ENCODE measurements around the gene PROK2.

Gene PROK2

DNA sequence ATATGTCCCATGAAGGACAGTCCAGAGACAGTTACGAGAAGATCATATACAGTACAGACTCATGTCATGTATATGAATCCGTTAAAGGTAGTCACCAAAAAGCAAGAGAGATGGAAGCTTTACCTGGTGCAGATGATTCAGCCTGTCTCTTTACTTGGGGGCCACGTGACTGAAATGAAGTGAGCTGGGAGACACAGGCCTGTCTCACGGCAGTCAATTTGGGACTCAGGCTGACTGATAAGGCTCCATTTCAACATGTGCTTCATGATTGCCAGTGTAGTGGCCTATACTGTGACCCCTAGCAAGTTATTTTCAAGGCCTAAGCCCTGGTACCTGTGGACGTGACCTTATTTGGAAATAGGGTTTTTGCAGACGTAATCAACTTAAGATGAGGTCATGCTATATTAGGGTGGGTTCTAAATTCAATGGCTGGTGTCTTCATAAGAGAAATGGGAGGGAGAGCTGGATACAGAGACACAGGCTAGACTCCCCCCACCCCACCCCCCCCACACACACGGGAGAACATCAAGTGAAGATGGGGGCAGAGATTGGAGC, 3.0 kb upstream of the PROK2 start:
- in situ Hi-C loops (cut with MboI; ENCODE audit: low sequenced_read_pairs) = no loop called here

DNA sequence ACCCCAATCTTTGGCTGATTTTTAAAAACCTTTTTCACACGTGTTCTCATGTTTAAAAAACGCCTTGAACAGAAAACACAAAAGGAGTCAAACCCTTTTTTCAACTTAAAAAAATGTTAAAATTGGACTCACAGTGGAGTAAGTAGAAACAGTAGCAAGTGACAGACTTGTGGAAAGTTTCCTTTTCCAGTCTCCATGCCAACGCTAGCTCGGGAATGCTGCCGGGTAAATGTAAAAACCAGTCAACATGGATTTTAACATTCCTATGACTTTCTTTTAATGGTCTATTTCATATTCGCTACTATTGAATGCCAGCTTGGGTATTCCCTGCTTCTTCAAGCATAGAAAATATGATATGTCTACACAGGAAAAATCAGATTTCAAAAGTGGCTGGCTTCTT, 1.6 kb upstream of the PROK2 start:
- in situ Hi-C loops (cut with MboI; ENCODE audit: low sequenced_read_pairs) = no loop called here

DNA sequence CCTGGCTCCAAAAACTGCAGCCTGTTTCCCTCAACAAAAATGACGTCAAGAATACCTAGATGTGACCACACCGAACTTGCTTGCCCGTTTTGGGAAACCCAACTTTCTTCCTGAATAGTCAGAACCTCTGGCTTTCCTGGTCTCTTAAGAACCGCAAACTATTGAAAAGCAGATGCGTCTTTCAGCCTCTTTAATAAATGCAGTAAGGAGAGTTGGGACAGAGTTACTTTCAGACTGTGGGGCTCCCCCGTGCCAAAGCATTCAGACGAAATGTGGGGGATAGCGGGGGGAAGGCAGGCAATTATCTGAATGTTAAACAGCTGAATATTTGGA, 1.2 kb upstream of the PROK2 start:
- in situ Hi-C loops (cut with MboI; ENCODE audit: low sequenced_read_pairs) = no loop called here

DNA sequence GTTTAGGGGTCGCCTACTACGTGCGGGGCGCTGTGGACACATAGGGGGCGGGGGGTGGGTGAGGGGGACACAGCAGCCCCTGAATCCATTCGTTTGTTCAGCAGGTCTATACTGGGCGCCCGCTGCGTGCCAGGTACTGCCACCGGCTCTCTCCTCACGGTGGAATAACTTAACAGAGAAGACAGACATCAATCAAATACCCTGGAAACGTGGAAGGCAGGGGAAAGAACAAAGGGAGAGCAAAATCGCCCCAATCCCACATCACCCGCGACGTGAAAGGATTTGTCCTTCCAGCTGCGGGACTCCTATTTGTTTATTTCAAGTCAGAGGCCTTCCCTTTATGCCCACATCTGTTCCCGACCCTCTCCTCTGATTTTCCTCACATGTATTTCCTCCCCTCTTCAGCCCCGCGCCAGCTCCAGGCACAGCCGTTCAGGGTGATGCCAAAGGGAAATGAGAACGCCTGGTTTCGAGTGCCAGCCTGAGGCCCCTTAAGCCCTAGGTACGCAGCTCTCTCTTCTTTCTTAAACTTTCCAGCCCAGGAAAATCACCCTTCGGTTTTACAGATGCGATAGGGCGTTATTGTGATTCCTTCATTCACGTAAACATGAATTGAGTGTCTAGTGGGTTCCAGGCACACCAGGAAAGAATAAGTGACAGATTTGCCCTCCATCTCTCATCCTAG, 726 bp upstream of the PROK2 start:
- in situ Hi-C loops (cut with MboI; ENCODE audit: low sequenced_read_pairs) = no loop called here

DNA sequence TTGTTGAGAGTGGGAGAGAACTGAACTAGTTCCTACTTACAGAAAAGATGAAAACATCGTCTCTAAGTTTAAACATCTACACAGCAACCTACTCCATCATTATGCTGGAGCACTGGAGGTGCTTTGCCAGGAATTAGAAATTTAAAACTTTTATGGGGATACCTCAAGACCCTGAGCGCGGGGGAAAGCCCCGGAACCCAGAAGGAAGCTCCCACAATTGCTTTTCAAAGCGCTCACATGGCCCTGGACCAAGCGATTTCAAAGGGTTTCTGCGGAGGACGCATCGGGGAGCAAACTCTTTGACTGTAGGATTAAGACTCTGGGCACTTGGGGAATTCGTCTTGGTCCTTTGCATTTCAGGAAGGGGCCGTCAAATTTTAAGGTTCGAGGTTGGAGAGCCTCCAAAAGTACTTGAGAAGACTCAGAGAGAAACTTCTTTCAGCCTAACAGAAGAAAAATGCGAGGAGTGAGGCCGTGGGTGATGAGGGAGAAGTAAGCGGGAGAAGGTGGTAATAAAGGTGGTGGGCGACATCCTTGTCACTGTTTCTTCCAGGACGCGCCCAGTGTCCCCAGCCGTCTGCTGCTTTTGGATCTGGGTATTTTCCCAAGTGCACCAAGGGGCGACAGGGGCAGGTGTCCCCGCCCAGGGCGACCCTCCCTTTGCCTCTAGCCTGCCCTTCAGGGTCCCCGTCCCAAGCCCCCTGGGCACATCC, 591 bp downstream of the PROK2 start:
- in situ Hi-C loops (cut with MboI; ENCODE audit: low sequenced_read_pairs) = no loop called here

GRCh38 chr3:71783152-71783551, 1.8 kb downstream of the PROK2 start:
- in situ Hi-C loops (cut with MboI; ENCODE audit: low sequenced_read_pairs) = no loop called here

- in situ Hi-C loops (cut with MboI; ENCODE audit: low sequenced_read_pairs) = no loop called here
These were observed 4.5 kb downstream of the PROK2 start for GRCh38 chr3:71780430-71780829.

DNA sequence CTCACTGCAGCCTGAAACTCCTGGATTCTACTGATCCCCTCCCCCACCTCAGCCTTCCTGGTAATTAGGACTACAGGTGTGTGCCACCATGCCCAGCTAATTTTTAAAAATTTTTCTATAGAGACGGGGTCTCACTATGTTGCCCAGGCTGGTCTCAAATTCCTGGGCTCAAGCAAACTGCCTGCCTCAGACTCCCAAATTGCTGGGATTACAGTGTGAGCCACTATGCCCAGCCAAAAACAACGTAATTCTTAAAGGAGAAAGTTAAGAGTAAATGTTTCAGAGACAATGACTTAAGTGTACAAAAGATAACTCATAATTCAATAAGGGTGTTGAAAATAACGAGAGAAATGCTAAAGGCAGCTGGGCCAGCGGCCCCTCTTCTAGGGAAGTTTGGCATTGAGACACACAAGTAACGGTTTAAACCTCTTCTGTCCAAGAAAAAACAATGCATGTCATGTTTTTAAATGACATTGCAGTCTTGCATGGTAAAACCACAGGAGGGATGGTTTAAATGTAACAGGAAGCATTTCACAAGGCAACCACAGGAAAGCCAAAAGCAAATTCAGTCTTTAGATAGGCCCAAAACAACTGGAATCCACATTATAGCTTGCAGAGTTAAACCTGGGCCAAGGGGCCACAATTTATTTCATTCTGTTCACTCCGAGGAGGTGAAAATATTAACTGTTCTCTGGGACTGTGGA, 5.1 kb downstream of the PROK2 start:
- in situ Hi-C loops (cut with MboI; ENCODE audit: low sequenced_read_pairs) = no loop called here

DNA sequence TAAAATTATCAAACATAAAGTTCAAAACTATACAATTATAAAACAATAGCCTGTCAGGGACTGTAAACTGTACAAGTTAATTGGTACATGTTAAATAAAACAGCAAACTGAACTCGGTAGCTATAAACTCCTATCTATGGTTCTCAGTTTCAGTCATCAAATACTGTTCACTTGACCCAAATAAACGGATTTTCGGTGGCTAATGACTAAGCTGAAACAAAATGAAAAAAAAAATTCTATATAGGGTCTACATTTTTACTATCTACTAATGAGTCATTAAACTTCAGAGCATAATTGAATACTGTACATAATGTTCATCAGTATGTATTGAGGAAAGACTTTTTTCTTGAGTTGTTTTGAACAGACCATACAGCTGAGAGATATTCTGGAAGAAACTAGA, 6.6 kb downstream of the PROK2 start:
- in situ Hi-C loops (cut with MboI; ENCODE audit: low sequenced_read_pairs) = no loop called here

- in situ Hi-C loops (cut with MboI; ENCODE audit: low sequenced_read_pairs) = no loop called here
These were observed 8.4 kb downstream of the PROK2 start for GRCh38 chr3:71776538-71776937.

DNA sequence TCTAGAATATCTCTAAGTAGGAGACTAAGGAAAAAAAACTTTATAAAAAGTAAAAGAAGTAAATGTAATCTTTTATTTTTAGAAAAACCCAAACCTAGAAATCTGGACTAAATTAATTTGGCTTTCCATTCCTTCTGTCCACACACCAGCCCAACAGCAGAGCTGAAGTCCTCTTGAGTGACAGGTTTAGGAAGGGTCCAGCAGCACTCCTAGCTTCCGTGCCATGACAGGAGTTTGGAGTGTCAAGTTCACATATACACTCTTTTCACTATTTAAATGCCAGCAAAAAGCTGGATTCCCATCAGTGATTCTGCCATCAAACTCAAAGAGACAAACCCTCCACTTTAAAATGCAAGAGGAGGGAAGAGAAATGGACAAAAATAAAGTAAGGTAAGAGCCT, 13.1 kb downstream of the PROK2 start:
- in situ Hi-C loops (cut with MboI; ENCODE audit: low sequenced_read_pairs) = no loop called here

GRCh38 chr3:71771126-71771525, 13.8 kb downstream of the PROK2 start:
- in situ Hi-C loops (cut with MboI; ENCODE audit: low sequenced_read_pairs) = no loop called here

GRCh38 chr3:71763426-71763825, 21.5 kb downstream of the PROK2 start:
- in situ Hi-C loops (cut with MboI; ENCODE audit: low sequenced_read_pairs) = no loop called here

- in situ Hi-C loops (cut with MboI; ENCODE audit: low sequenced_read_pairs) = no loop called here
These were observed 24.8 kb downstream of the PROK2 start for GRCh38 chr3:71760140-71760539.

DNA sequence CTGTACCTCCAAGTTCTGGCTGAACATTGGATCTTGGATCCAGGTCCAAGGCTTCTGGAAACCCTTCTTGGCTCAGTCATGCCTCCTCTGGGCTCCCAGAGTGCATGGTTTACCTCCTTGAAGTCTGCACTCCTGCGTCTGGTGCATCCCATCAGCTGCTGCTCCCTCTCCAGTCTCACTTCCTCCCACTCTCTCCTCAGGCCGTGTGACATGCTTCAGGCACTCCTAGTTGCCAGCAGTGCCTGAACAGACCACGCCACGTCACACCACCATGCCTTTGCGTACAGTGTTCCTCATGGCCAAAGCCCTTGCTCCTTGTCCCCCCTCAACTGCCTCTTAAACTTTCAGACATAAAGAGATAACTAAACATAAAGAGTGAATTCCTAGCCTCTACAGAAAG, 25.5 kb downstream of the PROK2 start:
- in situ Hi-C loops (cut with MboI; ENCODE audit: low sequenced_read_pairs) = no loop called here

DNA sequence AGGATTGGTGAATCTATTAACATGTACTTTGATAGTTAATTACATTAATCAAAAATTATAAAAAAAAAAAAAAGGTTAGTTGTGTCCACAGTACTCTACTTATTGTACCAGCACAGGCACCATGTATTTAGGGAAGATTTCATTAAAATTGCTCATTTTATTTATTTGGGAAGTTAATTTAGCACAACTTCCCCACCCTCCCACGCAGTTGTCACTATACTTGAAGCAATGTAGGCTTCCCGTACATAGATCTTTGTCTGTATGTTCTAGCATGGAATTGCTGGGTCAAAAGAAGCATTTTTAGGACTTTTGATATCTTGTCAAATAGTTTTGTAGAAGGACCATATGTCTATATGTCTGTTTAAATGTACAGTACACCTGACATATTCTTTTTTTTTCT, 26.9 kb downstream of the PROK2 start:
- in situ Hi-C loops (cut with MboI; ENCODE audit: low sequenced_read_pairs) = no loop called here

- in situ Hi-C loops (cut with MboI; ENCODE audit: low sequenced_read_pairs) = no loop called here
These were observed 30.2 kb downstream of the PROK2 start for GRCh38 chr3:71754610-71755253.

DNA sequence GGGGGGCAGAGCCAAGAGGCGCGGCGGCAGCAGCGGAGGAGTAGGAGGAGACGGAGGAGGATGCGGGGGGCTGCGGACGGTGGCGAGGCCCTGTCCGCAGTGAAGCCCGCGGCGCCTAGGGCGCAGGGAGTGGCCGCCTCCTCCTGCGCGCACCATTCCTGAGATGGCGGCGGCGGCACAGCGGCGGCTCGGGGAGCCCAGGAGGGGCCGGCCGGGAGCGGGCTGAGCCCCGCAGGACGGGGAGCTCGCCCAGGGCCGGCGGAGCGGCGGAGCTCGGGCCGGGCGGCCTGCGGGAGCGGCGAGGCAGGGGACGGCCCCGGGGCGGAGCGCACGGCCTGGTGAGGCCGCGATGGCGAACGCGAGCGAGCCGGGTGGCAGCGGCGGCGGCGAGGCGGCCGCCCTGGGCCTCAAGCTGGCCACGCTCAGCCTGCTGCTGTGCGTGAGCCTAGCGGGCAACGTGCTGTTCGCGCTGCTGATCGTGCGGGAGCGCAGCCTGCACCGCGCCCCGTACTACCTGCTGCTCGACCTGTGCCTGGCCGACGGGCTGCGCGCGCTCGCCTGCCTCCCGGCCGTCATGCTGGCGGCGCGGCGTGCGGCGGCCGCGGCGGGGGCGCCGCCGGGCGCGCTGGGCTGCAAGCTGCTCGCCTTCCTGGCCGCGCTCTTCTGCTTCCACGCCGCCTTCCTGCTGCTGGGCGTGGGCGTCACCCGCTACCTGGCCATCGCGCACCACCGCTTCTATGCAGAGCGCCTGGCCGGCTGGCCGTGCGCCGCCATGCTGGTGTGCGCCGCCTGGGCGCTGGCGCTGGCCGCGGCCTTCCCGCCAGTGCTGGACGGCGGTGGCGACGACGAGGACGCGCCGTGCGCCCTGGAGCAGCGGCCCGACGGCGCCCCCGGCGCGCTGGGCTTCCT, 31.0 kb downstream of the PROK2 start, which contains the start of gene GPR27:
GPR27 (plus strand) TSS at position 155 of the 909 bp plus-strand sequence; CDS start at position 350, 195 bp downstream.
- in situ Hi-C loops (cut with MboI; ENCODE audit: low sequenced_read_pairs) = no loop called here

GRCh38 chr3:71752831-71753700, 31.9 kb downstream of the PROK2 start:
- in situ Hi-C loops (cut with MboI; ENCODE audit: low sequenced_read_pairs) = no loop called here

Data from HL-60/S4 treated with retinoic acid at 250 ng/mL for 4 days and 3 days (cell line).